Activated CD4-positive, alpha-beta T cell treated with anti-CD3 and anti-CD28 coated beads, Interleukin-2, amount 50 U/mL, for 16 hours (primary cell): ENCODE results near the gene ZDHHC5.
"Not testable (repeated sequence)": the region's sequence is repeated elsewhere in the genome, so short reads cannot be mapped to it uniquely, and the experiment has no call there.

ENCODE experiments used
- DNase-seq: peaks from one replicate; pipeline ENCODE4 v3.0.0-alpha.2; 2020

ZDHHC5 gene

GRCh38 chr11:57668434-57668782 is 494 bp downstream of the ZDHHC5 start:
- DNase-seq: peak; percentile 41

- DNase-seq: no peak
These were observed 6.3 kb downstream of the ZDHHC5 start for GRCh38 chr11:57674251-57674650.

- DNase-seq: peak; percentile 10
These were observed 7.4 kb downstream of the ZDHHC5 start for GRCh38 chr11:57675176-57675941.

- no peak for DNase-seq
These were observed 11.5 kb downstream of the ZDHHC5 start for GRCh38 chr11:57679396-57679795.

GRCh38 chr11:57680552-57680874 is 12.6 kb downstream of the ZDHHC5 start:
- DNase-seq: peak; percentile 41

GRCh38 chr11:57681168-57681567 is 13.3 kb downstream of the ZDHHC5 start:
- DNase-seq: no peak

GRCh38 chr11:57690474-57690873 is 22.6 kb downstream of the ZDHHC5 start:
- DNase-seq: not testable (repeated sequence)

GRCh38 chr11:57698843-57699365 is 31.0 kb downstream of the ZDHHC5 start:
- DNase-seq: no peak

- DNase-seq: no peak
These were observed 31.9 kb downstream of the ZDHHC5 start for GRCh38 chr11:57699813-57700212.

- no peak for DNase-seq
These were observed 32.5 kb downstream of the ZDHHC5 start for GRCh38 chr11:57700425-57700824.

GRCh38 chr11:57703341-57703740 is 35.4 kb downstream of the ZDHHC5 start:
- DNase-seq: no peak

GRCh38 chr11:57704932-57705331 is 37.0 kb downstream of the ZDHHC5 start:
- DNase-seq: no peak

GRCh38 chr11:57705432-57705831 is 37.5 kb downstream of the ZDHHC5 start:
- DNase-seq: not testable (repeated sequence)

- DNase-seq: peak; percentile 67
These were observed 42.0 kb downstream of the ZDHHC5 start for GRCh38 chr11:57709802-57710367.

- DNase-seq: peak; percentile 85
These were observed 43.7 kb downstream of the ZDHHC5 start, which contains the start of gene MED19 for GRCh38 chr11:57711414-57712255. MED19 (minus strand) TSS chr11:57712215; CDS start chr11:57712179, 36 bp downstream.

GRCh38 chr11:57712256-57713150 is 44.6 kb downstream of the ZDHHC5 start, which contains the start of gene TMX2:
TMX2 (plus strand) TSS chr11:57712593; CDS start chr11:57712619, 26 bp downstream.
- peak; percentile 96 for DNase-seq

GRCh38 chr11:57713835-57714234 is 45.9 kb downstream of the ZDHHC5 start:
- no peak for DNase-seq

GRCh38 chr11:57716726-57717125 is 48.8 kb downstream of the ZDHHC5 start:
- not testable (repeated sequence) for DNase-seq

GRCh38 chr11:57727185-57727584 is 59.3 kb downstream of the ZDHHC5 start:
- no peak for DNase-seq

- DNase-seq: no peak
These were observed 60.9 kb downstream of the ZDHHC5 start for GRCh38 chr11:57728829-57729228.

- no peak for DNase-seq
These were observed 61.6 kb downstream of the ZDHHC5 start for GRCh38 chr11:57729479-57729878.

- DNase-seq: no peak
These were observed 64.7 kb downstream of the ZDHHC5 start for GRCh38 chr11:57732661-57733060.
